ENCODE measurements around the gene AGXT.

The AGXT gene

DNA sequence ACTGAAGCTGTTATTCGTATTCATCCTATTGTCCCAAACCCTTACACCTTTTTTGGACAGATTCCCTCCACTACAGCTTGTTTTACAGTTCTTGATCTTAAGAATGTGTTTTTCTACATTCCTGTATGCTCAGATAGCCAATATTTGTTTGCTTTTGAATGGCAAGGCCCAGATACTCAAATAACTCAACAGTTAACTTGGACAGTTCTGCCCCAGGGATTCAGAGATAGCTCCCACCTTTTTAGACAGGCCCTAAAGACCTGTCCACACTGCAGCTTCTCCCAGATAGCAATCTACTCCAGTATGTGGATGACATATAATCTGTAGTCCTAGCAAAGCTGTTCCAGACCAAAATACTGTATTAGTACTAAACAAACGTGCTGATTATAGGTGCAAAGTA is 7.1 kb upstream of the AGXT start:
- no peak for TF ChIP-seq CTCF (conservative IDR thresholded peaks at IDR 0.05; ENCODE audit: low read depth, low read length)
- no peak for DNase-seq (ENCODE audit: low read depth)
- no peak overlapping the region for H3K4me3 ChIP-seq (ENCODE audit: low read length)

DNA sequence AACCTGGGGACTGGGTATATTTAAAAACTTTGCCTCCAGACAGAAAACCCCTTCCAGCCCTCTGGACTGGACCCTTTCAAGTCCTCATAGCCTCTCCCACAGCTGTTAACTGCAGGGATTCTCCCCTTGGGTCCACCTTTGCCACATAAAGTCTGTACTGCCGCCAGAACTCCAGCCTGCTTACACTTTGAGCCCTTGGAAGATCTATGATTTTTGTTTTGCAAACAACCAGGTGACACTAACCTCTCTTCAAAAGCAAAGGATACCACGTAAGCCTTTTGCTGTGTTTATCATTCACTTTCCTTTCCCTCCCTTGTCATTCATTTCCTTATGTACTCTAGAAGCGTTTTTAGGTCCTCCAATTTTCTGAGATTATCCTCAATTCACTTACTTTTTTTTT is 4.1 kb upstream of the AGXT start:
- H3K4me3 ChIP-seq (ENCODE audit: low read length) = no peak overlapping the region
- no peak for DNase-seq (ENCODE audit: low read depth)
- no peak for TF ChIP-seq CTCF (conservative IDR thresholded peaks at IDR 0.05; ENCODE audit: low read depth, low read length)

DNA sequence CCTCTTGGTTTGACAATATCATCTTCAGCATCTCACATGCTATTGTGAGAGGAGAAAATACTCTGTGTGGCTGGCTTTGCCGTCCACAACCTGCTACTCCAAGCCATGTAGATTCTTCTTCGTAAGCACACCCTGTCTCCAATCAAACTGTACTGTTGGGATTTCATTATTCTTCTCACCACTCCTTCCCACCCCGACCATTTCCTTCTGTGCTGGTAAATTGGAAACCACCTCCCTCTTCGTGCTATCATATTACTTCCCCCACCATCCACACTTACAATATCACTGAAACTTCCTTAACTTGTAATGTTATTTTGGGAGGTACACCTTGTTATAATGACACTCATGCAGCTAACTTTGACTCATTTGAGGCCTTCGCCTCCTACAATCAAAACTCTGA is 3.2 kb upstream of the AGXT start:
- H3K4me3 ChIP-seq (ENCODE audit: low read length) = no peak overlapping the region
- DNase-seq (ENCODE audit: low read depth) = no peak
- TF ChIP-seq CTCF (conservative IDR thresholded peaks at IDR 0.05; ENCODE audit: low read depth, low read length) = no peak

DNA sequence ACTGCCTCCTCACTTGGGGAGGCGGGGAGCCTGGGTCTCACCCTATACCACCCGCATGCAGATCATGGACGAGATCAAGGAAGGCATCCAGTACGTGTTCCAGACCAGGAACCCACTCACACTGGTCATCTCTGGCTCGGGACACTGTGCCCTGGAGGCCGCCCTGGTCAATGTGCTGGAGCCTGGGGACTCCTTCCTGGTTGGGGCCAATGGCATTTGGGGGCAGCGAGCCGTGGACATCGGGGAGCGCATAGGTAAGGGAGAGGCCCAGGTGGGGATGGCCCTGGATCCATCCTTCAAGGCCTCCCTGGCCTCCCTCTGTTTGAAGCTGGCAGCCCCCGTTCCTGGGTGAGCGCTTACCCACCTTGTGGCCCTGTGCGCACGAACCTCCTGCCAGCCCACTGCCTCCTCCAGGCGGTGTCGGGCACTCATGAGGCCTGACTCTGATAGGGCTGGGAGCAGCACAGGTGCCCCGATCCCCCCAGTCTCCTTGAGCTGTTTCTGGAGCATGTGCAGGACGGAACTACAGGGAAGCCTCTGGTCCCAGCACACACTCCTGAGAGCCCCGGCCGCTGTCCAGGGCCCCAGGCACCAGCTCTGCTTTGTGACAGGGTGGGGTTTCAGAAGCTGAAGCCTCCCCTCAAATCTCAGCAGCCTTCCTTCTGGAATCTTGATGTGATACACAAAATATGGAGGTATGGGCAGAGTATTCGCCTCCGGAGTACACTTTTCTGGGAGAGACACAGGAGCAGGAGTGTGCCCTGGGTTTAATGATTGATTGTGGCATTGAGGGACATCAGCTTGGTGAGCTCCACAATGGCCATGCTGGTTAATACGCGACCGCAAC is 708 bp downstream of the AGXT start:
- H3K4me3 ChIP-seq (ENCODE audit: low read length) = no peak overlapping the region
- no peak for TF ChIP-seq CTCF (conservative IDR thresholded peaks at IDR 0.05; ENCODE audit: low read depth, low read length)
- no peak for DNase-seq (ENCODE audit: low read depth)

DNA sequence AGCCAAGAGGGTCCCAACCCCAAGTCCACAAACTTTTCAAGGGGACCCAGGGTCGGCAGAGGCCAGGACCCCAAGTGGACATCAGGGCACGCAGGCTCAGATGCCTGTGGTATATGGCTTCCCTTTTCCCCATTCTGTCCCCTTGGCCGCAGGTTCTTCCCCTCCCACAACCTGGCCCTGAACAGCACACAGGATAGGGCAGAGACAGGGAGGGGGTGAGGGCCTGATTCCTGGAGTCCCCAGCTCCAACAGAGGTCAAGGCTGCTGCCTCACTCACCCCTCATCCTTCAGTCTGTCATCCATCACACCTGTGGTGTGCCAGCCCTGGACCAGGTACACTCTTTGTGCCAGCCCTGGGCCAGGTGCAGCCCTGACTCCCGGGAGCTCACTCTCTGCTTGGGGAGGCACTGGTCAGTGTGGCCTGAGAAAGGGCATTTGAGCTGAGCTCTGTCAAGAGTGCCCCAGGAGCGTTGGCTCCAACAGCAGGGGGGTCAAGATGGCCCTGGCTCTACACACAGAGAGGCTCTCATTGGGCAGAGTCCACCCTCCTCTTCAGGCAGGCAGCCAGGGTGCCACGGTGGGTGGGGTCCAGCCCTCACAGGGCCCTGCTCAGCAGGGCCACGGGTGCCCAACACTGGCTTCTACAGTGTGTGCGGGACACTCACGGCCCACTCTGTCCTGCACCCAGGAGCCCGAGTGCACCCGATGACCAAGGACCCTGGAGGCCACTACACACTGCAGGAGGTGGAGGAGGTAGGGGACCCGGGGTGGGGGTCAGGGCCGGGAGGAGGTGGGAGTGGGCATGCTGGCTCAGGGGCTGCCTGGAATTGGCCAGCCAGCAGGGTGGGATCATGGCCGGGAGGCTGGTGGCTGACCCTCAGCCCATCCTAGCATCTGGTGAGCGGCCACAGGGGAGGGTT is 1.6 kb downstream of the AGXT start:
- no peak for TF ChIP-seq CTCF (conservative IDR thresholded peaks at IDR 0.05; ENCODE audit: low read depth, low read length)
- no peak for DNase-seq (ENCODE audit: low read depth)
- no peak overlapping the region for H3K4me3 ChIP-seq (ENCODE audit: low read length)

DNA sequence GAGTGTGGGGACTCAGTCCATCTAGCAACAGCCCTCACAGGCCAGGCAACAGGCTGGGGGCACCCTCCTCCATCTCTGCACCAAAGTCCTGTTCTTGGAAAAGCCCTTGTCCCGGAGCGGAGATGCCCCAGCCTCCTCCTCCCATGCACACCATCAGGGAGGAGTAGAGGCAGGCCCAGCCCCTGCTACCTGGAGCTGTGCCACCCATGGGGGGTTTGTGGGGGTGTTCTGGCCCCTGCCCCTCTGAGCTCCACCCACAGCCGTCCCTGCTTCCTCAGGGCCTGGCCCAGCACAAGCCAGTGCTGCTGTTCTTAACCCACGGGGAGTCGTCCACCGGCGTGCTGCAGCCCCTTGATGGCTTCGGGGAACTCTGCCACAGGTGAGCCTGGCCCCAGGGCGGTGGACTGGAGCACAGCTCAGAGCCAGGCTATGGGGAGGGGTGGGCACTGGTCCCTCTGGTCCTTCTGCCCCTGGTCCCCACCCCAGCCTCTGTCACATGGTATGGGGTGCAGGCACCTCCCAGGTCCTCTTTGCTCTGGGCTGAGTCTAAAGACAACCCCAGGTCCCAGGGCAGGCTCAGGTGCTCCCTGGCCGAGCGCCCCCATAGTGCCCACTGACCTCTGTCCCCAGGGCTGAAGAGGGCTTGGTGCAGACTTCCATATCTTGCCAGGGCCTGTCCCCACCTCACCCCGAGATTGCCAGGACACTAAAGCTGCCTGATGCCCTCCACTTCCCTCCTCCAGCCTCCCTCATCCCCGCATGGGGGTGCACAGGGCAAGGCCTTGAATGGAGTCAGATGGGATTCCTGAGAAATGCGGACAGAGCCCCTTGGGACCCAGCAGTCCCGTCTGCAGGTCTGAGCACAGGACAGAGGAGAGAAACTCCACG is 2.7 kb downstream of the AGXT start:
- no peak overlapping the region for H3K4me3 ChIP-seq (ENCODE audit: low read length)
- TF ChIP-seq CTCF (conservative IDR thresholded peaks at IDR 0.05; ENCODE audit: low read depth, low read length) = no peak
- no peak for DNase-seq (ENCODE audit: low read depth)

Data from retinal pigment epithelial cell (primary cell).